ENCODE measurements around the gene CCNDBP1. TPM values are rescaled to one million over a fixed set of nuclear protein-coding genes. Genes with fewer than 3 reads are reported as not detected.
"Not testable (repeated sequence)": the region's sequence is repeated elsewhere in the genome, so short reads cannot be mapped to it uniquely, and the experiment has no call there.

The CCNDBP1 gene
- total RNA-seq, 1 donor from 2014 or later = 71.0 TPM

- intact Hi-C loops (cut with DNase I) = no loop called here
- peak in 1 of 2 donors; percentile 41 for ATAC-seq
- no peak for TF ChIP-seq CTCF (IDR thresholded peaks at IDR 0.05)
- Histone ChIP-seq H3K4me3 (no peak overlapping the region), H3K4me1 (no peaks in the 10 kb centered on the region), H3K9me3 (peaks cover 5% of the 10 kb centered on the region), H3K27ac (no peak overlapping the region), H3K27me3 (ENCODE audit: low read depth) (no peaks in the 10 kb centered on the region), H3K36me3 (peaks cover 77% of the 10 kb centered on the region)
- no peak for DNase-seq
Measured at GRCh38 chr15:43168192-43169107, 16.8 kb upstream of the CCNDBP1 start.

DNA sequence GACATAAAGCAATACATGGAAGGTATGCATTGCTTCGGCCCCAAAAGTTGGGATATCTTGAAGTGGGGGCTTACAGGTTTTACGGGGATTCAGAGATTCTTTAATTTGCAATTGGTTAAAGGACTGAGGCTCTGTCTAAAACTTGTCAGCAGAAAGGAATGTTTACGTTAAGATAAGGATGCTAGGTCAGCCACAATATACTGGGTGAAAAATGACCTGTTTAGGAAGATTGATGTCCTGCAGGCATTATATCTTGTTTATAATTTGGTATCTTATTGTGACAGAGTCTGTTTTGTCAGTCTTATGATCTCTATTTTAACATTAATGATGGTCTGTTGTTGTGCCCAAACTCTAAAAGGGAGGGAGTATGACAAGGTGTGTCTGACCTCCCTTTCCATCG is 15.3 kb upstream of the CCNDBP1 start:
- Histone ChIP-seq H3K27ac (no peak overlapping the region), H3K36me3 (peaks cover 68% of the 10 kb centered on the region), H3K4me1 (no peaks in the 10 kb centered on the region), H3K9me3 (peaks cover 5% of the 10 kb centered on the region), H3K4me3 (no peak overlapping the region), H3K27me3 (ENCODE audit: low read depth) (no peaks in the 10 kb centered on the region)
- intact Hi-C loops (cut with DNase I) = no loop called here
- ATAC-seq (no peak), DNase-seq (no peak)
- TF ChIP-seq CTCF (IDR thresholded peaks at IDR 0.05) = no peak

DNA sequence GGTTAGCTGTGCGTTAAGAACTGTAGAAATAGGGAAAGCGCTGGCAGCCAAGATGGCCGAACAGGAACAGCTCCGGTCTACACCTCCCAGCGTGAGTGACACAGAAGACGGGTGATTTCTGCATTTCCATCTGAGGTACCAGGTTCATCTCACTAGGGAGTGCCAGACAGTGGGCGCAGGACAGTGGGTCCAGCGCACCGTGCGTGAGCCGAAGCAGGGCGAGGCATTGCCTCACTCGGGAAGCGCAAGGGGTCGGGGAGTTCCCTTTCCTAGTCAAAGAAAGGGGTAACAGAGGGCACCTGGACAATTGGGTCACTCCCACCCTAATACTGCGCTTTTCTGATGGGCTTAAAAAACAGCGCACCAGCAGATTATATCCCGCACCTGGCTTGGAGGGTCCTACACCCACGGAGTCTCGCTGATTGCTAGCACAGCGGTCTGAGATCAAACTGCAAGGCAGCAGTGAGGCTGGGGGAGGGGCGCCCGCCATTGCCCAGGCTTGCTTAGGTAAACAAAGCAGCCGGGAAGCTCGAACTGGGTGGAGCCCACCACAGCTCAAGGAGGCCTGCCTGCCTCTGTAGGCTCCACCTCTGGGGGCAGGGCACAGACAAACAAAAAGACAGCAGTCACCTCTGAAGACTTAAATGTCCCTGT is 9.4 kb upstream of the CCNDBP1 start:
- H3K36me3 ChIP-seq = peaks cover 61% of the 10 kb centered on the region
- H3K9me3 ChIP-seq; H3K27ac ChIP-seq; H3K27me3 ChIP-seq (ENCODE audit: low read depth); H3K4me3 ChIP-seq; ATAC-seq; DNase-seq; intact Hi-C loops (cut with DNase I); H3K4me1 ChIP-seq: not testable (repeated sequence)

GRCh38 chr15:43177147-43177546 is 8.1 kb upstream of the CCNDBP1 start:
- H3K4me1 ChIP-seq; H3K9me3 ChIP-seq; H3K4me3 ChIP-seq; intact Hi-C loops (cut with DNase I); H3K27ac ChIP-seq; DNase-seq; ATAC-seq; H3K27me3 ChIP-seq (ENCODE audit: low read depth): not testable (repeated sequence)
- H3K36me3 ChIP-seq = peaks cover 60% of the 10 kb centered on the region

DNA sequence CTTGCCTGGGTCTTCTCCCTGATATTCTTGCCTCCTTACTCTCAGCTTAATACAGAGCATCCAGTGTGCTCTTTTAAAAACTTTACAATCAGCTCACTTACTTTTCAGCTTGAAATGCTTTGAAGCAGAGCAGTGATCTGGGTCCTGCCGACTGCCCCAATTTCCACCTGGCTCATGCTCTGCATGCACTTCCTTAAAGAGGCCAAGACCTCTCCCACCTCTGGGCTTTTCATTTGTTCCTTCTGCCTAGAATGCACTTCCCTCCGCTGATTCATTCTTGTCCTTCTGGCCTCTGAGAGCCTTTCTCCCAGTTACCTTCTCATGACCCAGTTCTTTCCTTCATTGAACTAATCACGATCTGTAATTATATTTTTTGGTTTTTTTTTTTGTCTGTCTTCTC is 1.9 kb upstream of the CCNDBP1 start:
- no peak overlapping the region for H3K4me3 ChIP-seq
- DNase-seq (no peak), ATAC-seq (no peak)
- no peaks in the 10 kb centered on the region for H3K27me3 ChIP-seq (ENCODE audit: low read depth)
- peaks cover 22% of the 10 kb centered on the region for H3K4me1 ChIP-seq
- H3K9me3 ChIP-seq = no peaks in the 10 kb centered on the region
- intact Hi-C loops (cut with DNase I) = no loop called here
- TF ChIP-seq CTCF (IDR thresholded peaks at IDR 0.05) = no peak
- peaks cover 57% of the 10 kb centered on the region for H3K36me3 ChIP-seq
- no peak overlapping the region for H3K27ac ChIP-seq

DNA sequence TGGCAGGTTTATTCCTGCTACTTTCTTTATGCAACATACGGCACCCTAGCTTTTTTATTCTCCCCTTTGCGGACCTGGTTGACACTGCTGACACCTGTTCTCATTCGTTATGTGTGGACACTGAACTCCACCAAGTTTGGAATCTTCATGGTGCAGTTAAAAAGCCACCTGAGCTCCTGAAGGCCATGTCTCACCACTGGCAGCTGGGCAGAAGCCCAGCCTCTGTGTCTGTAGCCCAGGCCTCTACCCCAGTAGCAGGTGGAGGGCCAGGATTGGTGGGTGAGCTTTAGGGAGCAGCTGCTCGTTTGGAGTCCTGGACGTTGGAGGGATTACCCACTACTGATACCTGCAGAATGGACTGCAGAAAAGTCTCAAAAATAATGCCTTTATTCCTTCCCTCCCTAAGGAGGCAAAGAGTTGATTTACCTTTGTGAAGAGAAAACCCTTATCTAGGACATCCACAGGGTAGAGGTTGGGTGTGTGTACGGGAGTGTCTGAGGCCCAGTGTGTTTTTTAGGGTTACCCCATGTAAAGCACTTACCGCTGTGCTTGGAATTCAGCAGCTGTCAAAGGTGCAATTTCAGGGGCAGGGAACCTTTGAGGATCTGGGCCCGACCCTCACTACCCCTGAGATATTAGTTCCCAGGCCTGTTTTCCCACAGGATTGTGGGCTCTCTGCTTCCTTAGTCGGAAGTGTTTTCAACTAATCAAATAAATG is 637 bp upstream of the CCNDBP1 start:
- Histone ChIP-seq H3K4me3 (peak overlapping the region; percentile 90), H3K4me1 (peaks cover 28% of the 10 kb centered on the region)

More for the DNA sequence above, 637 bp upstream of the CCNDBP1 start:
- intact Hi-C loops (cut with DNase I) = no loop called here
- Histone ChIP-seq H3K9me3 (no peaks in the 10 kb centered on the region), H3K27ac (peak overlapping the region; percentile 94), H3K27me3 (ENCODE audit: low read depth) (no peaks in the 10 kb centered on the region), H3K36me3 (peaks cover 54% of the 10 kb centered on the region)
- TF ChIP-seq CTCF (IDR thresholded peaks at IDR 0.05) = no peak
- ATAC-seq (no peak), DNase-seq (no peak)
